GM13977 (cell line): ENCODE data around the gene ST7.

ENCODE experiments used
- DNase-seq: peaks from one replicate; pipeline ENCODE4 v3.0.0; 2012; ENCODE audit warnings: low spot score
- CTCF ChIP-seq: IDR thresholded peaks from 2 replicates; pipeline ENCODE4 v1.5.1; 2012; ENCODE audit warnings: mild to moderate bottlenecking, control low read depth; ENCODE audit not compliant: insufficient read depth; ENCODE audit errors: extremely low read depth, missing control alignments
- in situ Hi-C: fragments of 300-500 bp; cut with MboI; formaldehyde crosslinking; loops from one replicate; pipeline ENCODE4 v1.12.0; 2022; ENCODE audit warnings: low sequenced_read_pairs, low pct_unique_long_range_greater_than_20kb, mixed read lengths, inconsistent platforms; ENCODE audit not compliant: unreplicated experiment

Gene ST7

GRCh38 chr7:116997972-116998371 is 44.7 kb downstream of the ST7 start:
- TF ChIP-seq CTCF: no peak
- in situ Hi-C loops: no loop called here
- DNase-seq: no peak

GRCh38 chr7:116998567-116999175 is 45.4 kb downstream of the ST7 start:
- no peak for DNase-seq
- in situ Hi-C loops: no loop called here
- no peak for TF ChIP-seq CTCF

- TF ChIP-seq CTCF: no peak
- no peak for DNase-seq
Observed at GRCh38 chr7:116999311-116999710, 46.0 kb downstream of the ST7 start.

GRCh38 chr7:117001283-117001682 is 48.0 kb downstream of the ST7 start:
- in situ Hi-C loops: no loop called here
- no peak for TF ChIP-seq CTCF
- DNase-seq: no peak

More at GRCh38 chr7:116999311-116999710, 46.0 kb downstream of the ST7 start:
- in situ Hi-C loops: no loop called here

GRCh38 chr7:117004899-117005298 is 51.6 kb downstream of the ST7 start:
- in situ Hi-C loops: no loop called here
- DNase-seq: no peak
- no peak for TF ChIP-seq CTCF

- no peak for TF ChIP-seq CTCF
- no peak for DNase-seq
- in situ Hi-C loops: no loop called here
Observed at GRCh38 chr7:117005449-117005848, 52.1 kb downstream of the ST7 start.
